ENCODE data around the gene IFNA1.

- TF ChIP-seq SP1 (IDR thresholded peaks at IDR 0.05) (no peak), NFRKB (IDR thresholded peaks at IDR 0.05) (no peak), FOXM1 (IDR thresholded peaks at IDR 0.05; ENCODE audit: borderline replicate concordance) (no peak), FOXA1 (IDR thresholded peaks at IDR 0.05) (no peak), TARDBP (IDR thresholded peaks at IDR 0.05) (no peak), ARNT (IDR thresholded peaks at IDR 0.05) (no peak), SUZ12 (IDR thresholded peaks at IDR 0.05) (no peak), FOXK2 (IDR thresholded peaks at IDR 0.05) (no peak)
Measured at GRCh38 chr9:21454149-21454548, 13.9 kb downstream of the IFNA1 start.

All from HEK293T (cell line).